ENCODE measurements around the gene RING1. TPM values are rescaled to one million over a fixed set of nuclear protein-coding genes. Genes with fewer than 3 reads are reported as not detected.
A peak's percentile ranks its signal among the peaks of the same experiment; 100 is the strongest.

RING1 gene
- total and polyA plus RNA-seq, 10 of the 15 experiments (the other 5 are each of a cell fraction or from before 2014, with no cell fraction given) = 2.0 to 27.2 (median 15.8) TPM

GRCh38 chr6:33200219-33201146 is 7.8 kb upstream of the RING1 start, which contains the start of the genes RXRB and SLC39A7 (continued):
- TF ChIP-seq SKIL (IDR thresholded peaks at IDR 0.05; ENCODE audit: low read depth, poor library complexity, severe bottlenecking) (peak; percentile 73), BHLHE40 (IDR thresholded peaks at IDR 0.05; ENCODE audit: borderline replicate concordance in 1 of 2, low read depth in 2 of 2, low read length in 1 of 2) (peak in 1 of 2 experiments; percentile 2; a peak in 1 of 4 replicates), TCF12 (IDR thresholded peaks at IDR 0.05; ENCODE audit: low read depth, low read length) (0 out of 2 replicates have a peak, but pooled peaks have one; percentile 6), IRF3 (IDR thresholded peaks at IDR 0.05) (peak; percentile 34; the same call in 1 of the 2 replicates), IKZF2 (IDR thresholded peaks at IDR 0.05) (peak; percentile 55 to 69; a peak in 2 of 4 replicates), SUPT20H (IDR thresholded peaks at IDR 0.05; ENCODE audit: borderline replicate concordance, control insufficient read depth, low read depth, low read length) (no peak), SRF (IDR thresholded peaks at IDR 0.05; ENCODE audit: low read depth in 2 of 2, low read length in 2 of 2) (0 out of 4 replicates have a peak, but pooled peaks of 1 of the 2 experiments have one; percentile 1), GATAD2B (conservative IDR thresholded peaks at IDR 0.05; ENCODE audit: low read depth) (0 out of 2 replicates have a peak, but pooled peaks have one; percentile 39), POLR2AphosphoS5 (IDR thresholded peaks at IDR 0.05; ENCODE audit: low read length) (peak; percentile 96), RB1 (IDR thresholded peaks at IDR 0.05; ENCODE audit: borderline replicate concordance) (no peak; the same call in 1 of the 2 replicates), SMAD5 (IDR thresholded peaks at IDR 0.05; ENCODE audit: low read depth) (0 out of 2 replicates have a peak, but pooled peaks have one; percentile 38), NFYA (IDR thresholded peaks at IDR 0.05; ENCODE audit: borderline replicate concordance, low read depth, low read length) (no peak), KDM1A (IDR thresholded peaks at IDR 0.05; ENCODE audit: borderline replicate concordance) (no peak), SP1 (IDR thresholded peaks at IDR 0.05; ENCODE audit: low read depth, low read length) (peak; percentile 40), MEF2A (IDR thresholded peaks at IDR 0.05; ENCODE audit: insufficient read depth, low read depth, low read length) (no peak), CREM (IDR thresholded peaks at IDR 0.05; ENCODE audit: low read depth) (peak; percentile 54), DPF2 (IDR thresholded peaks at IDR 0.05) (peak; percentile 68), E2F8 (IDR thresholded peaks at IDR 0.05; ENCODE audit: low read depth, partially characterized antibody) (peak; percentile 13), TBL1XR1 (IDR thresholded peaks at IDR 0.05; ENCODE audit: low read depth, low read length) (0 out of 2 replicates have a peak, but pooled peaks have one; percentile 25)
